NCI-H2227 (cell line): ENCODE data around the gene TMEM121B.

Source experiments
- DNase-seq: peaks from one replicate; lab custom pipeline; 2025; ENCODE audit not compliant: unreplicated experiment; lab: John Stamatoyannopoulos, UW

TMEM121B gene

GRCh38 chr22:17095538-17095937 lies 25.6 kb downstream of the TMEM121B start:
- peak; percentile 36 for DNase-seq

DNA sequence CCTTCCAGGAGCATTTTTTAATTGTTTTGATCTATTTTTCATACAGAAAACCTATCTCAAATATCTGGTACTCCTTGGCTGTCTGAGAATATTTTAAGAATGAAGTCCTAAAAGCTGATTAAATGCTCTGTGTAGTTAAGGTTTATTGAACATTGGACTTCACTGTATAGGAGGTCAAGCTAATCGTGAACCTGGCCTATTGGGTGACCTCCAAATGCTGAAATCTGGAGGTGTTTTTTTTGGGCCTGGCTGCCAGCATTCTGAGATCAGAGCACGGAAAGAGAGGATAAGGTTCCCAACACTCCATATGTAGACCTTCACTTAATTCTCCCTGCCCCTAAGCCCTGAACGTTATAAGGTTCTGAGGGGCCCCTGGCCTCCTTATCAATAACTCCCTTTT lies 28.1 kb downstream of the TMEM121B start:
- no peak for DNase-seq

DNA sequence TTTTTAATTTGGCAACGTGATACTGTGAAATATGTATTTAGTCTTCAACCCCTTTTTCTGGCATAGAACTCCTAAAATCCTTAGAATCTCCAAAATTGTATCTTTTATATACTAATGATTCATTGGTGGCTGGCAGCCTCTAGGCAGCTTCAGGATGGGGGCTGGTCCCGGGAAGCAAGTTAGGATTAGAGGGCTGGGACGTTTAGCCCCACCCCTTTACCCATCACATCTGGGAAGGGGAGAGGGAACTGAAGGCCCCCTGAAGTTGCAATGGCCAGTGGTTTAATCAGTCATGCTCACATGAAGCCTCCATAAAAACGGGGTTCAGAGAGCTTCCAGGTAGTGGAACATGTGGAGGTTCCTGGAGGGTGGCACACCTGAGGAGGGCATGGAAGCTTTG lies 29.3 kb downstream of the TMEM121B start:
- no peak for DNase-seq

DNA sequence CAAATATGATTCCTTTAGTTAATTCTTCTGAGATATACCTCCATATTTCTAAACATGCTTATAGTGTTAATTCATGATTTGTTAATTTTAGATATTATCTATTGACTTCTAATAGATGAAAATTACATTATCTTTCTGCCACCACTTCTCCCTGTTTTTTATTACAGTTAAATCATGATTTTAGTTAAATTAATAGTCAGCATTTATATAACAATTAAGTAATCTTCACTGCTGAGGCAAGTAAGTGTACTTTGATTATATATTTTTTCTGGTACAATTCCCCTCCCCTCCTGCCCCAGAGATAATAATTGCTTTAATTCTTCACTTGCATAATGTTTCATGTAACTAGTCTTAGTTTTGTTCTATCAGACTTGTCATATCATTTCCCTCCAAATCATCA lies 30.6 kb downstream of the TMEM121B start:
- no peak for DNase-seq

DNA sequence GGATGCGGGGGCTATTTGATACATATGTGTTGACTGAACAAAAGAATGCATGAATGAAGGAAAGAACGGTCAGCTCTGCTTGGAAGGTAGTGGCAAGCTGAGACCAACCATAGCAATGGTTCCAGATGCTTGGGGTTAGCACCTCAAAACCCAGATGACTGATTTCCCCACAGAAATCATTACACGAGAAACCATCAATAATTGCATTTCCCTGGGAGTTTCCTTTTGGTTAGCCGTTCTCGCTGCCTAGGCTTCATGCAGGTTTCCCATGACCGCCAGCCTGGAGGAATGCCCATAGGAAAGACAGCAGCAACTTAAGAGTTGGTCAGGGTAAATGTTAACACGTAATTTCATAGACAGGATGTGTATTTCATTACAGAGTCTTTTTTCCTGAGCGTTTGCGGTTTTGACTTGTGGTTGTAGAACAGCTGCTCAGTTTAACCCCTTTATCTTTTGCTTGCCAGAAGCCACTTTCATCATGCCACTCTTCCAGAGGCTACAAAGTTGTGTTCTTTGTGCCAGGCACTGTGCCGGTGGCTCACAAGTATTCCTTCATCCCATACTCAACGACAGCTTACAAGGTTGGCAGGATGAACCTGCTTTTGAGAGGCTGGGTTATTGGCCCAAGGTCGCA lies 33.5 kb downstream of the TMEM121B start:
- no peak for DNase-seq

GRCh38 chr22:17086788-17087497 lies 34.2 kb downstream of the TMEM121B start:
- no peak for DNase-seq

DNA sequence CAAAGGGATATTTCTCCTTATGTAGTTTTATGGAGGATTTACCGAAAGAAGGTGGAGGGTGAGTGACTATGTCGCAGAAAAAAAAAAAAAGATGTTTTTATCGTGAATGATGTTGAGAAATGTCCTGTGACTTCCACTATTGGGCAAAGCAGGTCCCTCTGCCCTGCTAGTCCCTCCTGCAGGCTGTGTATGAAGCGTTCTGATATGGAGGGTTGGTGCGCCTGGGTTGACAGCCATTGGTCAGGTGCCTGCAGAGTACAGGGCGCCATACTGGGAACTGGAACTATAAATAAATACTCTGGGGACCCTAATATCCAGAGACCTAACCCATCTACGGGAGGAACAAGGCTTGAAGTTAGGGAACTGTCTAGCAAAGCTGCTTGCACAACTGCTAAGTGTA lies 34.9 kb downstream of the TMEM121B start:
- peak; percentile 21 for DNase-seq

DNA sequence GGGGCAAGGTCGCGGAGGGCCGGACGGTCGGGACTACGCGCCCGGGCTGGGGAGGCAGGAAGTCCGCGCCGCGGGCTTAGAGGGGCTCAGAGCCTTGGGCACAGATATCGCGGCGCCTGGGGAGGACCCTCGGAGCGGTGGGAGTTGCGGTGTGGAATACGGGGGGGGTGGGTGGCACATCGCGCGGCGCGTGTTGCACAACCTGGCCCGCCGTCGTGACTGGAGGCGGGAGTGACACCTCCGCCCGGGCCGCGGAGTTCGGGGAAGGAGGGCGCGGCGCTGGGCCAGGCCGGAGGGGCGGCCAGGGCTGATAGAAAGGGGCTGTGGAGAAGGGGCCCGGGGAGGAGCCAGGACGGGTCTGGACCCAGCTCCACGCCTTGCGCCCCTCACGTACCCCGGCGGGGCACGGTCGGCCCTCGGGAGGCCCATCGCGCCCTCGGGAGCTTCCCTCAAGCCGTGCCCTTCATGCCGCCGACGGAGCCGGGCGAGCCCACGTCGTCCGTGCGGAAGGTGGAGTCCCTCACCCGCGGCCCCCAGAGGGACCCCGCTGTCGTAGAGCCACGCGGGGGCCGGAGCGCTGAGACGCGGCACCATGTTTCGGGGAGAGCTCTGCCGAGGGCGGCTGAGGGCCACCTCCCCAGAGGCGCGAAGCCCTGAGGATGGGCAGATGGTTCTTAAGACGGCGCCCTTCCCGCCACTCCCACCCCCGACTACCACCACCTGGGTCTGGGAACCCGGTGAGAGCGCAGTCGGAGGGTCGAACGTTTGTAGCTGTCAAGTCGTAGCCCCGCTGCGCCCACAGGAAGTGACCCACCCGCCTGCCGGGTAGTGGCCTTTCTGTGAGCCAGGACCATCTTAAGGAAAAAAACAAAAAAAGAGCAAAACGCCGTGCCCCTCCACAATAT lies 35.6 kb downstream of the TMEM121B start:
- peak; percentile 58 for DNase-seq

DNA sequence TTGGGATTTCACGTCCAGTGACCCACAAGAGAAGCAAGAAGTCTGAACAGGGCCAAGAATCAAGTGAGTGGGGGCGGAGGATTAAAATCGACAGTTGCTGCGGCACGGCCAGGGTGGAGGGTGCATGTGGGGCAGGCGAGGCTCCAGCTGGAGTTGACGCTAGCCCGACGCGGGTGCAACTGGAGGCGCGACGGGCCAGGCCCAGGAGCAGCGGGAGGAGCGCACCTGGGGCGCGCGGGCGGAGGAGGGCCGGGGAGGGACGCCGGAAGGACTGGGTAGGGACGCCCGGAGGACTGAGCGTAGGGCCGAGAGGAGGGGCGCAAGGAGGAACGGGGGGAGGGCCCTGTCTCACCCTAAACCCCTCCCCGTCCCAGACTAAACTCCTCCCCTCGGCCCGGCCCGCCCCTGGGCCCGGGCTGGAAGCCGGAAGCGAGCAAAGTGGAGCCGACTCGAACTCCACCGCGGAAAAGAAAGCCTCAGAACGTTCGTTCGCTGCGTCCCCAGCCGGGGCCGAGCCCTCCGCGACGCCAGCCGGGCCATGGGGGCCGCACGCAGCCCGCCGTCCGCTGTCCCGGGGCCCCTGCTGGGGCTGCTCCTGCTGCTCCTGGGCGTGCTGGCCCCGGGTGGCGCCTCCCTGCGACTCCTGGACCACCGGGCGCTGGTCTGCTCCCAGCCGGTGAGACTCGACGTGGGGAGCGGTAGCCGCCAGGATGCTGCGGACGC lies 36.4 kb downstream of the TMEM121B start, which contains the start of gene IL17RA:
Gene IL17RA, plus strand, starts transcription at position 447 of the 723 bp plus-strand sequence. Its CDS starts 92 bp downstream, at position 539.
- DNase-seq: peak; percentile 92

GRCh38 chr22:17083811-17084441 lies 37.2 kb downstream of the TMEM121B start:
- peak; percentile 38 for DNase-seq

- DNase-seq: peak; percentile 48
Observed at GRCh38 chr22:17083255-17083654, 37.9 kb downstream of the TMEM121B start.

- no peak for DNase-seq
Observed at GRCh38 chr22:17079572-17079971, 41.6 kb downstream of the TMEM121B start.

- no peak for DNase-seq
Observed at GRCh38 chr22:17077255-17077654, 43.9 kb downstream of the TMEM121B start.

DNA sequence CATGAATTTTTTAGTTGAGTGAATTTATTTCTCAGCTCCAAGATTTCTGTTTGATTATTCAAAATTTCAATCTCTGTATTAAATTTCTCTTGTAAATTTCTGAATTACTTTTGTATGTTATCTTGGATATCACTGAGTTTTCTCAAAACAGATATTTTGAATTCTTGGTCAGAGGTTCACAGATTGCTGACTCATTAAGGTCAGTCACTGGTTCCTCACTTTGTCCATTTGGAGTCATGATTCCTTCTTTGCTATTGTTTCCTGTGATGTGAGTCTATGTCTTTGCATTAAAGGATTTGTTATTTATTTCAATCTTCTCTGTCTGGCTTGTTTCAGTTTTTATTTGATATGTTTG lies 46.5 kb downstream of the TMEM121B start:
- no peak for DNase-seq

- no peak for DNase-seq
Observed at GRCh38 chr22:17072877-17073276, 48.3 kb downstream of the TMEM121B start.
